ENCODE data around the gene ZMIZ1. TPM values are rescaled to one million over a fixed set of nuclear protein-coding genes. Genes with fewer than 3 reads are reported as not detected.

Gene ZMIZ1
- total and polyA plus RNA-seq, 12 donors = 6.6 to 113 (median 55.1) TPM

- no peaks in the 10 kb centered on the region for H3K27me3 ChIP-seq
- H3K36me3 ChIP-seq (replicated peaks in 1 of 2) = peaks cover 0 to 47% of the 10 kb centered on the region in 2 donors
- no peak overlapping the region for H3K27ac ChIP-seq
- peak in 2 of 7 donors; percentile 13 to 43 for DNase-seq
- no peak for TF ChIP-seq POLR2A (IDR thresholded peaks at IDR 0.05)
- no peak for TF ChIP-seq CTCF (IDR thresholded peaks at IDR 0.05)
- H3K4me1 ChIP-seq (replicated peaks in 1 of 2) = no peaks in the 10 kb centered on the region
- intact Hi-C loops (cut with DNase I) = no loop called here
- no peak overlapping the region for H3K4me3 ChIP-seq
- WGBS, 4 donors = 78 to 94% (median 82%) methylated on average over 5 of the region's 5 CpGs
- no peaks in the 10 kb centered on the region for H3K9me3 ChIP-seq (replicated peaks in 1 of 3)
Observed at GRCh38 chr10:79356104-79356503, 287.3 kb downstream of the ZMIZ1 start.

- no peaks in the 10 kb centered on the region for H3K9me3 ChIP-seq (replicated peaks in 1 of 3)
- H3K36me3 ChIP-seq (replicated peaks in 1 of 2) = peaks cover 0 to 36% of the 10 kb centered on the region in 2 donors
- H3K4me1 ChIP-seq (replicated peaks in 1 of 2) = no peaks in the 10 kb centered on the region
- 92 to 99% (median 94%) methylated on average over 9 of the region's 9 CpGs for WGBS, 4 donors
- peak in 1 of 7 donors; percentile 13 for DNase-seq
- TF ChIP-seq POLR2A (IDR thresholded peaks at IDR 0.05) (no peak), CTCF (IDR thresholded peaks at IDR 0.05) (no peak)
- H3K27me3 ChIP-seq = no peaks in the 10 kb centered on the region
- H3K27ac ChIP-seq = no peak overlapping the region
- H3K4me3 ChIP-seq = no peak overlapping the region
- intact Hi-C loops (cut with DNase I) = no loop called here
Observed at GRCh38 chr10:79357180-79357579, 288.4 kb downstream of the ZMIZ1 start.

GRCh38 chr10:79358811-79359210 lies 290.0 kb downstream of the ZMIZ1 start:
- H3K27me3 ChIP-seq = no peaks in the 10 kb centered on the region
- intact Hi-C loops (cut with DNase I) = no loop called here
- no peak overlapping the region for H3K27ac ChIP-seq
- no peak for DNase-seq
- H3K9me3 ChIP-seq (replicated peaks in 1 of 3) = no peaks in the 10 kb centered on the region
- peaks cover 0 to 20% of the 10 kb centered on the region in 2 donors for H3K36me3 ChIP-seq (replicated peaks in 1 of 2)
- TF ChIP-seq CTCF (IDR thresholded peaks at IDR 0.05) = no peak
- no peak for TF ChIP-seq POLR2A (IDR thresholded peaks at IDR 0.05)
- 84 to 89% (median 88%) methylated on average over 5 of the region's 5 CpGs for WGBS, 4 donors
- no peak overlapping the region for H3K4me3 ChIP-seq
- H3K4me1 ChIP-seq (replicated peaks in 1 of 2) = no peaks in the 10 kb centered on the region

GRCh38 chr10:79359816-79360498 lies 291.2 kb downstream of the ZMIZ1 start:
- Histone ChIP-seq H3K4me1 (replicated peaks in 1 of 2) (no peaks in the 10 kb centered on the region), H3K4me3 (no peak overlapping the region), H3K36me3 (replicated peaks in 1 of 2) (peaks cover 0 to 9% of the 10 kb centered on the region in 2 donors), H3K9me3 (replicated peaks in 1 of 3) (no peaks in the 10 kb centered on the region), H3K27me3 (no peaks in the 10 kb centered on the region), H3K27ac (no peak overlapping the region)
- intact Hi-C loops (cut with DNase I) = no loop called here
- WGBS, 4 donors = 88 to 93% (median 92%) methylated on average over 6 of the region's 6 CpGs
- DNase-seq = peak in 1 of 7 donors; percentile 10
- TF ChIP-seq CTCF (IDR thresholded peaks at IDR 0.05) (no peak), POLR2A (IDR thresholded peaks at IDR 0.05) (no peak)

Data from adrenal gland (tissue), 12 donors.